Stimulated activated CD4-positive, alpha-beta T cell treated with anti-CD3 and anti-CD28 coated beads, Interleukin-1b, Interleukin-23, amount 100 ng/mL, for 1 hour (primary cell): ENCODE data around the gene RAP1GAP.
"Not testable (repeated sequence)": the region's sequence is repeated elsewhere in the genome, so short reads cannot be mapped to it uniquely, and the experiment has no call there.

Experiments used
- DNase-seq, 2 donors: peaks; one replicate each; pipeline ENCODE4 v3.0.0-alpha.2; 2020; ENCODE audit warnings: low read depth in 2 of 2

Gene RAP1GAP

GRCh38 chr1:21677168-21677567, 8.0 kb upstream of the RAP1GAP start:
- no peak for DNase-seq

GRCh38 chr1:21674957-21675356, 5.8 kb upstream of the RAP1GAP start:
- no peak for DNase-seq

- DNase-seq: not testable (repeated sequence)
These were observed 4.7 kb upstream of the RAP1GAP start for GRCh38 chr1:21673853-21674252.

- DNase-seq: no peak
These were observed 4.2 kb upstream of the RAP1GAP start for GRCh38 chr1:21673277-21673780.

- DNase-seq: no peak
These were observed 3.5 kb upstream of the RAP1GAP start for GRCh38 chr1:21672478-21673276.

- no peak for DNase-seq
These were observed 2.8 kb upstream of the RAP1GAP start for GRCh38 chr1:21671915-21672314.

- no peak for DNase-seq
These were observed 2.1 kb upstream of the RAP1GAP start for GRCh38 chr1:21670956-21671902.

- no peak for DNase-seq
These were observed 1.1 kb upstream of the RAP1GAP start for GRCh38 chr1:21670059-21670881.

- DNase-seq: no peak
These were observed 253 bp downstream of the RAP1GAP start for GRCh38 chr1:21668951-21669257.

GRCh38 chr1:21668232-21668950, 766 bp downstream of the RAP1GAP start:
- DNase-seq: no peak

- no peak for DNase-seq
These were observed 1.6 kb downstream of the RAP1GAP start for GRCh38 chr1:21667348-21668231.

- no peak for DNase-seq
These were observed 2.4 kb downstream of the RAP1GAP start for GRCh38 chr1:21666576-21667320.

- no peak for DNase-seq
These were observed 3.2 kb downstream of the RAP1GAP start for GRCh38 chr1:21665711-21666575.

- no peak for DNase-seq
These were observed 4.2 kb downstream of the RAP1GAP start for GRCh38 chr1:21664806-21665588.

GRCh38 chr1:21663951-21664805, 5.0 kb downstream of the RAP1GAP start:
- DNase-seq: no peak

GRCh38 chr1:21663248-21663950, 5.8 kb downstream of the RAP1GAP start:
- DNase-seq: no peak
